A549 (cell line): Measurements from ENCODE around the gene KIZ. TPM values are rescaled to one million over a fixed set of nuclear protein-coding genes. Genes with fewer than 3 reads are reported as not detected.
"Not testable (repeated sequence)": the region's sequence is repeated elsewhere in the genome, so short reads cannot be mapped to it uniquely, and the experiment has no call there.

Experiments used
- ATAC-seq, 2 experiments: fragments of 200-7000 bp in 1 of 2; fragments of >200 bp in 1 of 2; cut with Nextera tagmentation in 1 of 2; cut with Tn5 transposase in 1 of 2; 3 replicates each; pipeline versions ENCODE4 v1.8.0 to v1.9.1; 2018 to 2020; ENCODE audit warnings: mild to moderate bottlenecking in 1 of 2, moderate library complexity in 1 of 2
- CTCF ChIA-PET: fragments of 300-600 bp; sonication (Branson Sonifier 250); formaldehyde crosslinking; extraction: SDS; loops from one replicate; lab custom pipeline; 2021; ENCODE audit warnings: antibody characterized with exemption, inconsistent platforms; lab: Yijun Ruan, JAX
- POLR2A ChIA-PET: fragments of 350-600 bp; formaldehyde crosslinking; extraction: SDS; loops from one replicate; lab custom pipeline; 2021; ENCODE audit warnings: antibody characterized with exemption, inconsistent platforms; lab: Yijun Ruan, JAX
- DNase-seq, 2 experiments: peaks; one replicate each; pipeline versions ENCODE4 v3.0.0 to v3.0.0-alpha.2; 2011 to 2016; ENCODE audit warnings: low read depth in 1 of 2, low spot score in 1 of 2
- FAIRE-seq: peaks from 2 replicates; lab custom pipeline; 2011; peaks lifted over from hg19 to GRCh38; lab: Jason Lieb, UNC
- H3K27ac ChIP-seq, 2 experiments: fragments of >200 bp; sonication (Bioruptor Twin); formaldehyde crosslinking; 3 replicates each; pipeline ENCODE4 v1.5.1; 2016 to 2017
- H3K4me1 ChIP-seq: fragments of >200 bp; sonication (Bioruptor Twin); formaldehyde crosslinking; 3 replicates; pipeline ENCODE4 v1.6.1; 2016
- H3K4me2 ChIP-seq: fragments of >200 bp; sonication (Bioruptor Twin); formaldehyde crosslinking; 3 replicates; pipeline ENCODE4 v1.6.1; 2016
- H3K4me3 ChIP-seq: fragments of >200 bp; sonication (Bioruptor Twin); formaldehyde crosslinking; 3 replicates; pipeline ENCODE4 v1.5.1; 2016
- H3K9me3 ChIP-seq: fragments of >200 bp; sonication (Bioruptor Twin); formaldehyde crosslinking; 3 replicates; pipeline ENCODE4 v1.6.1; 2016
- CBX2 ChIP-seq: fragments of 200-600 bp; sonication (generic); IDR thresholded peaks from 2 replicates; pipeline ENCODE4 v1.6.1; 2016; ENCODE audit warnings: low read depth, mild to moderate bottlenecking, borderline replicate concordance
- CEBPB ChIP-seq, 2 experiments: fragments of >200 bp in 1 of 2; sonication (Bioruptor Twin) in 1 of 2; formaldehyde crosslinking in 1 of 2; IDR thresholded peaks; 2 replicates each; pipeline ENCODE4 v1.6.1; 2012 to 2016
- CHD2 ChIP-seq: fragments of 150-350 bp; IDR thresholded peaks from 2 replicates; pipeline ENCODE4 v1.6.1; 2014; ENCODE audit warnings: low read length; ENCODE audit not compliant: partially characterized antibody
- CHD4 ChIP-seq: fragments of 200-600 bp; sonication (generic); IDR thresholded peaks from 2 replicates; pipeline ENCODE4 v1.6.1; 2016; ENCODE audit warnings: antibody characterized with exemption, mild to moderate bottlenecking, borderline replicate concordance
- EHF ChIP-seq: fragments of 250-450 bp; sonication (Bioruptor Pico); IDR thresholded peaks from 2 replicates; pipeline ENCODE4 v1.5.0; 2020; ENCODE audit warnings: mild to moderate bottlenecking
- EHMT2 ChIP-seq: fragments of 200-600 bp; sonication (generic); IDR thresholded peaks from 2 replicates; pipeline ENCODE4 v1.6.1; 2016; ENCODE audit warnings: antibody characterized with exemption, low read depth, mild to moderate bottlenecking, moderate library complexity
- ESRRA ChIP-seq: fragments of 150-350 bp; IDR thresholded peaks from 2 replicates; pipeline ENCODE4 v1.6.1; 2014; ENCODE audit warnings: mild to moderate bottlenecking, low read length, borderline replicate concordance
- FOSL2 ChIP-seq, 2 experiments: fragments of 450-650 bp in 1 of 2; fragments of >200 bp in 1 of 2; sonication (Bioruptor Twin) in 1 of 2; formaldehyde crosslinking; IDR thresholded peaks; 2 replicates each; pipeline versions ENCODE4 v1.5.0 to v1.6.1; 2016 to 2020; ENCODE audit warnings: mild to moderate bottlenecking in 1 of 2, moderate library complexity in 1 of 2
- HEYL ChIP-seq: fragments of 250-450 bp; sonication (Bioruptor Pico); IDR thresholded peaks from 2 replicates; pipeline ENCODE4 v1.8.0; 2021; ENCODE audit warnings: mild to moderate bottlenecking, moderate library complexity
- HOXB5 ChIP-seq: fragments of 250-450 bp; sonication (Bioruptor Pico); IDR thresholded peaks from 2 replicates; pipeline ENCODE4 v1.5.0; 2020; ENCODE audit warnings: mild to moderate bottlenecking, moderate library complexity
- KDM1A ChIP-seq: fragments of 200-600 bp; sonication (generic); IDR thresholded peaks from 2 replicates; pipeline ENCODE4 v1.6.1; 2016; ENCODE audit warnings: low read depth, mild to moderate bottlenecking
- MAFK ChIP-seq: fragments of 450-650 bp; IDR thresholded peaks from 2 replicates; pipeline ENCODE4 v1.6.1; 2014; ENCODE audit not compliant: partially characterized antibody
- NFE2L2 ChIP-seq: fragments of 150-350 bp; conservative IDR thresholded peaks from 2 replicates; pipeline ENCODE4 v1.6.1; 2014; ENCODE audit warnings: low read length
- NR3C1 ChIP-seq: fragments of >200 bp; sonication (Bioruptor Twin); formaldehyde crosslinking; IDR thresholded peaks from 3 replicates; pipeline ENCODE4 v1.6.1; 2017
- PHF8 ChIP-seq: fragments of 200-600 bp; sonication (generic); IDR thresholded peaks from 2 replicates; pipeline ENCODE4 v1.6.1; 2016; ENCODE audit warnings: low read depth, mild to moderate bottlenecking, antibody characterized with exemption, moderate library complexity, borderline replicate concordance
- RARB ChIP-seq: fragments of 250-450 bp; sonication (Bioruptor Pico); IDR thresholded peaks from 2 replicates; pipeline ENCODE4 v1.8.0; 2021; ENCODE audit warnings: mild to moderate bottlenecking, moderate library complexity
- RCOR1 ChIP-seq: fragments of 150-350 bp; IDR thresholded peaks from 2 replicates; pipeline ENCODE4 v1.6.1; 2014; ENCODE audit warnings: antibody characterized with exemption, low read length, low read depth
- RFX5 ChIP-seq: fragments of 450-650 bp; IDR thresholded peaks from 2 replicates; pipeline ENCODE4 v1.7.1; 2014; ENCODE audit warnings: antibody characterized with exemption, mild to moderate bottlenecking, moderate library complexity
- TP53 ChIP-seq: fragments of 250-450 bp; sonication (Bioruptor Pico); IDR thresholded peaks from 2 replicates; pipeline ENCODE4 v1.5.0; 2021; ENCODE audit warnings: mild to moderate bottlenecking, moderate library complexity
- ZFP36 ChIP-seq: fragments of 450-650 bp; IDR thresholded peaks from 2 replicates; pipeline ENCODE4 v1.6.1; 2014; ENCODE audit warnings: borderline replicate concordance; ENCODE audit not compliant: partially characterized antibody
- ZSCAN20 ChIP-seq: fragments of 250-450 bp; sonication (Bioruptor Pico); IDR thresholded peaks from 2 replicates; pipeline ENCODE4 v1.8.0; 2022; ENCODE audit warnings: mild to moderate bottlenecking, moderate library complexity
- WGBS: methylation state at CpG from one replicate; pipeline ENCODE4 v1.1.6; 2017; ENCODE audit errors: missing lambda C conversion rate; 5-methylcytosine and 5-hydroxymethylcytosine counted together
- polyA plus RNA-seq, 4 experiments: library from polyadenylated mRNA; depleted of rRNA in 3 of 4; stranded (reverse); fragments of >200 nt; fragmentation: RNase III in 1 of 4; extraction: RNeasy Plus Mini Kit Qiagen cat#74134 plus additional on column Dnase treatment in 1 of 4; gene quantifications; 2 replicates in 3 of 4; 3 replicates in 1 of 4; pipeline ENCODE4 v1.2.3, GENCODE V29; 2011 to 2017
- TF ChIP-seq, protein P1 (sequence below): fragments of >200 bp; sonication (Bioruptor Twin); formaldehyde crosslinking; IDR thresholded peaks from 3 replicates; pipeline ENCODE4 v1.5.1; 2016
- TF ChIP-seq, protein P2 (sequence below): fragments of 150-350 bp; IDR thresholded peaks from 2 replicates; pipeline ENCODE4 v1.6.1; 2014; ENCODE audit warnings: low read depth, mild to moderate bottlenecking, low read length
- TF ChIP-seq, protein P3 (sequence below): fragments of 450-650 bp; IDR thresholded peaks from 2 replicates; pipeline ENCODE4 v1.6.1; 2014; ENCODE audit warnings: antibody characterized with exemption
- TF ChIP-seq, protein P4 (sequence below): IDR thresholded peaks from 2 replicates; pipeline ENCODE4 v1.6.1; 2012; ENCODE audit warnings: low read depth, borderline replicate concordance
- TF ChIP-seq, protein P5 (sequence below): fragments of 250-450 bp; sonication (Bioruptor Pico); IDR thresholded peaks from 2 replicates; pipeline ENCODE4 v1.5.0; 2020; ENCODE audit warnings: low read depth, mild to moderate bottlenecking, moderate library complexity

Gene KIZ
- polyA plus RNA-seq, 2 of the 4 experiments (the other 2 are of a cell fraction) = 6.3 to 19.1 TPM

DNA sequence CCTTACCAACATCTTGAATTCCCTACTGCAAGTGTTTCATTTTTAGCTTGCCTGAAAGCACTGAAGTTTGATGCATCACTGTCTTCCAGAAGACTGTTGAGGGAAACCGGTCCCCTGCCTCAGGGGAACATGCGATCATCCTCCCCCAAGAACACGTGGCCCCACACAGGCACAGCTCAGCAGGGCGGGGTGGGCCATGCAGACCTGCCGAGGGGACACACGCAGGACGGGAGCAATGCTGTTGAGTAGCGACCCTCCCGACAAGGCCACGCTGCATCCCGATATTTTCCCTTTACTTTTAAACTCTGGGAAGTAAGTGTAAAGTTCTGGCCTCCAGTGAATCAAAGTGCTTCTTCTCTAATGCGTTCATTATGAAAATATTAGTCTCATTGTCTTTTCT lies 117.9 kb downstream of the KIZ start (continued):
- TF ChIP-seq, protein P1, sequence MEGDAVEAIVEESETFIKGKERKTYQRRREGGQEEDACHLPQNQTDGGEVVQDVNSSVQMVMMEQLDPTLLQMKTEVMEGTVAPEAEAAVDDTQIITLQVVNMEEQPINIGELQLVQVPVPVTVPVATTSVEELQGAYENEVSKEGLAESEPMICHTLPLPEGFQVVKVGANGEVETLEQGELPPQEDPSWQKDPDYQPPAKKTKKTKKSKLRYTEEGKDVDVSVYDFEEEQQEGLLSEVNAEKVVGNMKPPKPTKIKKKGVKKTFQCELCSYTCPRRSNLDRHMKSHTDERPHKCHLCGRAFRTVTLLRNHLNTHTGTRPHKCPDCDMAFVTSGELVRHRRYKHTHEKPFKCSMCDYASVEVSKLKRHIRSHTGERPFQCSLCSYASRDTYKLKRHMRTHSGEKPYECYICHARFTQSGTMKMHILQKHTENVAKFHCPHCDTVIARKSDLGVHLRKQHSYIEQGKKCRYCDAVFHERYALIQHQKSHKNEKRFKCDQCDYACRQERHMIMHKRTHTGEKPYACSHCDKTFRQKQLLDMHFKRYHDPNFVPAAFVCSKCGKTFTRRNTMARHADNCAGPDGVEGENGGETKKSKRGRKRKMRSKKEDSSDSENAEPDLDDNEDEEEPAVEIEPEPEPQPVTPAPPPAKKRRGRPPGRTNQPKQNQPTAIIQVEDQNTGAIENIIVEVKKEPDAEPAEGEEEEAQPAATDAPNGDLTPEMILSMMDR = no peak
- no peak for TF ChIP-seq RCOR1
- no peak for TF ChIP-seq KDM1A
- TF ChIP-seq NR3C1 = no peak
- TF ChIP-seq, protein P2, sequence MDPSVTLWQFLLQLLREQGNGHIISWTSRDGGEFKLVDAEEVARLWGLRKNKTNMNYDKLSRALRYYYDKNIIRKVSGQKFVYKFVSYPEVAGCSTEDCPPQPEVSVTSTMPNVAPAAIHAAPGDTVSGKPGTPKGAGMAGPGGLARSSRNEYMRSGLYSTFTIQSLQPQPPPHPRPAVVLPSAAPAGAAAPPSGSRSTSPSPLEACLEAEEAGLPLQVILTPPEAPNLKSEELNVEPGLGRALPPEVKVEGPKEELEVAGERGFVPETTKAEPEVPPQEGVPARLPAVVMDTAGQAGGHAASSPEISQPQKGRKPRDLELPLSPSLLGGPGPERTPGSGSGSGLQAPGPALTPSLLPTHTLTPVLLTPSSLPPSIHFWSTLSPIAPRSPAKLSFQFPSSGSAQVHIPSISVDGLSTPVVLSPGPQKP = no peak

DNA sequence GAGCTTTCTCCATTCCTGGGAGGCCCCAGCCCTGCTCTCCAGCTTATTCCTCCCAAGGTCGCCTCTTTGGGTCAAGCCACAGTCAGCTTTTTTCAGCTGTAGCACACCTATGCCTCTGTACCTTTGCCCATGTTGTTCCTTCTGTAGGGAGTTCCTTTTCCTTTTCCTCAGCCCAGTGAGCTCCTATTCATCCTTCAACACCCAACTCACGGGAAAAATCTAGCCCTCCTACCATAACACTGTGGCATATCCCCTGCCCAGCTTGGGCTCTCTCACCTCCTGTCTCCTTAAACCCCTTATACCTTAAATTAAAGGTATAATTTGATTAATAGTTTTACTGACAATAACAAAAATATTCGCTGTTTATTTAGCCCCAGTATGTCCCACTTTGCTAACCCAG lies 118.9 kb downstream of the KIZ start:
- ChIA-PET POLR2A (no interaction called here), CTCF (interaction anchor here (4.5 to 14.8 kb wide), 2 partner anchors 9 to 254 kb away, joined by 49 to 610 read pairs; no protein-coding TSS in a partner anchor)
- Histone ChIP-seq H3K4me1 (no peaks in the 10 kb centered on the region), H3K9me3 (no peaks in the 10 kb centered on the region), H3K27ac (no peak overlapping the region), H3K4me2 (no peak overlapping the region), H3K4me3 (no peak overlapping the region)
- no peak for ATAC-seq
- 65% methylated on average over 3 of the region's 3 CpGs for WGBS
- no peak for FAIRE-seq
- no peak for TF ChIP-seq MAFK
- TF ChIP-seq EHMT2 = no peak
- TF ChIP-seq NFE2L2 = no peak
- TF ChIP-seq HOXB5 (CRISPR knock-in tag) = no peak
- no peak for TF ChIP-seq CHD2
- TF ChIP-seq HEYL (CRISPR knock-in tag) = no peak
- no peak for TF ChIP-seq PHF8
- TF ChIP-seq, protein P3, sequence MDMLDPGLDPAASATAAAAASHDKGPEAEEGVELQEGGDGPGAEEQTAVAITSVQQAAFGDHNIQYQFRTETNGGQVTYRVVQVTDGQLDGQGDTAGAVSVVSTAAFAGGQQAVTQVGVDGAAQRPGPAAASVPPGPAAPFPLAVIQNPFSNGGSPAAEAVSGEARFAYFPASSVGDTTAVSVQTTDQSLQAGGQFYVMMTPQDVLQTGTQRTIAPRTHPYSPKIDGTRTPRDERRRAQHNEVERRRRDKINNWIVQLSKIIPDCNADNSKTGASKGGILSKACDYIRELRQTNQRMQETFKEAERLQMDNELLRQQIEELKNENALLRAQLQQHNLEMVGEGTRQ = no peak
- TF ChIP-seq RARB (CRISPR knock-in tag) = no peak
- TF ChIP-seq ESRRA = no peak
- TF ChIP-seq CEBPB (IDR thresholded peaks at IDR 0.05) = no peak
- no peak for TF ChIP-seq ZSCAN20
- no peak for TF ChIP-seq RFX5
- no peak for TF ChIP-seq FOSL2 (IDR thresholded peaks at IDR 0.05)
- TF ChIP-seq FOSL2 (CRISPR knock-in tag; IDR thresholded peaks at IDR 0.05) = no peak
- TF ChIP-seq TP53 (CRISPR knock-in tag) = no peak
- TF ChIP-seq CBX2 = no peak
- no peak for TF ChIP-seq CHD4
- TF ChIP-seq, protein P4, sequence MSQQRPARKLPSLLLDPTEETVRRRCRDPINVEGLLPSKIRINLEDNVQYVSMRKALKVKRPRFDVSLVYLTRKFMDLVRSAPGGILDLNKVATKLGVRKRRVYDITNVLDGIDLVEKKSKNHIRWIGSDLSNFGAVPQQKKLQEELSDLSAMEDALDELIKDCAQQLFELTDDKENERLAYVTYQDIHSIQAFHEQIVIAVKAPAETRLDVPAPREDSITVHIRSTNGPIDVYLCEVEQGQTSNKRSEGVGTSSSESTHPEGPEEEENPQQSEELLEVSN = no peak
- no peak for DNase-seq

DNA sequence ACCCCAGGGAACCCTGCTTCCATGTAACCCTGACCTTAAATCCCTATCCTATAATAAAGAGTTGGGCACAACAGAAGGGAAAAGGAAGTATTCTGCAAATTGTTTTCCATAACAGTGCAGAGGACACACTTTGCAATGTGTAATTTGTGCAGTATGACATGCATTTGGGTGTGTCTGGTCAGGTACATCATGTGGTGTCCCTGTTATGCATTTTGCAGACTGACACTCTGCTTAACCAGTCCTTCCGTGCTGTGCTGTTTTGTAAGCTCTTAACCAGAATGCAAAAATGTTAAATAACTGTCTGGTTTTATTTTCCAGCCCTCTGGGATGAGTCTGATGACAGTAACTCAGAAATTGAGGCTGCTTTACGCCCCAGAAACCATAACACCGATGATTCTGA lies 120.3 kb downstream of the KIZ start:
- H3K4me2 ChIP-seq = no peak overlapping the region
- H3K4me1 ChIP-seq = no peaks in the 10 kb centered on the region
- no peak overlapping the region for H3K4me3 ChIP-seq
- ChIA-PET POLR2A (no interaction called here), CTCF (interaction anchor here (1.3 to 14.8 kb wide), 3 partner anchors 11 to 409 kb away, joined by 6 to 610 read pairs (median 49); no protein-coding TSS in a partner anchor)
- H3K9me3 ChIP-seq = no peaks in the 10 kb centered on the region
- ATAC-seq (no peak), DNase-seq (no peak), FAIRE-seq (no peak)
- WGBS = 55% methylated on average over 3 of the region's 3 CpGs
- TF ChIP-seq, protein P5, sequence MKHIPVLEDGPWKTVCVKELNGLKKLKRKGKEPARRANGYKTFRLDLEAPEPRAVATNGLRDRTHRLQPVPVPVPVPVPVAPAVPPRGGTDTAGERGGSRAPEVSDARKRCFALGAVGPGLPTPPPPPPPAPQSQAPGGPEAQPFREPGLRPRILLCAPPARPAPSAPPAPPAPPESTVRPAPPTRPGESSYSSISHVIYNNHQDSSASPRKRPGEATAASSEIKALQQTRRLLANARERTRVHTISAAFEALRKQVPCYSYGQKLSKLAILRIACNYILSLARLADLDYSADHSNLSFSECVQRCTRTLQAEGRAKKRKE (CRISPR knock-in tag) = no peak
- TF ChIP-seq ZFP36 = no peak
- TF ChIP-seq CHD4 = no peak
- no peak for TF ChIP-seq EHF (CRISPR knock-in tag)
- TF ChIP-seq RCOR1 = no peak
- H3K27ac ChIP-seq = no peak overlapping the region

DNA sequence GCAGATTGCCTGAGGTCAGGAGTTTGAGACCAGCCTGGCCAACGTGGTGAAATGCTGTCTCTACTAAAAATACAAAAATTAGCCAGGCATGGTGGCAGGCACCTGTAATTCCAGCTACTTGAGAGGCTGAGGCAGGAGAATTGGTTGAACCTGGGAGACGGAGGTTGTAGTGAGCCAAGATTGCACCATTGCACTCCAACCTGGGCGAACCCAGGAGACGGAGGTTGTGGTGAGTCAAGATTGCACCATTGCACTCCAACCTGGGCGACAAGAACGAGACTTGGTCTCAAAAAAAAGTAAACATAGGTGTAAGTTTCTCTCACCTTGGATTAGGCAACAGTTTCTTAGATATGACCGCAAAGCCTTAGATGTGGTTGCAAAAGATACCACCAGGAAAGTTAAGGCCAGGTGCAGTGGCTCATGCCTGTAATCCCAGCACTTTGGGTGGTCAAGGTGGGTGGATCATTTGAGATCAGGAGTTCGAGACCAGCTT lies 121.8 kb downstream of the KIZ start:
- not testable (repeated sequence) for H3K4me3 ChIP-seq, ATAC-seq, H3K9me3 ChIP-seq, H3K4me1 ChIP-seq, H3K4me2 ChIP-seq, FAIRE-seq, H3K27ac ChIP-seq, DNase-seq
- ChIA-PET POLR2A (interaction anchor here (0.7 kb wide), 1 partner anchor 55 kb away, joined by 4 read pairs; no protein-coding TSS in a partner anchor), CTCF (interaction anchor here (1.3 to 14.8 kb wide), 3 partner anchors 12 to 411 kb away, joined by 6 to 610 read pairs (median 49); no protein-coding TSS in a partner anchor)
- 48% methylated on average over 8 of the region's 8 CpGs for WGBS
